Coronary artery (tissue), 2 donors: ENCODE measurements around the gene KAZN.
"Not testable (repeated sequence)": the region's sequence is repeated elsewhere in the genome, so short reads cannot be mapped to it uniquely, and the experiment has no call there.

Experiments used
- DNase-seq: peaks from one replicate; pipeline ENCODE4 v3.0.0-alpha.2; 2017; ENCODE audit warnings: low spot score
- H3K27ac ChIP-seq, 2 donors: fragments of 200-600 bp; sonication (generic); one replicate each; pipeline ENCODE4 v1.5.1; 2016 to 2019
- H3K4me3 ChIP-seq: fragments of 200-600 bp; sonication (generic); 2 replicates; pipeline ENCODE4 v1.5.1; 2016; ENCODE audit warnings: mild to moderate bottlenecking, moderate library complexity
- TF ChIP-seq, protein P1 (sequence below): fragments of 200-600 bp; sonication (generic); IDR thresholded peaks from one replicate; pipeline ENCODE4 v1.5.1; 2019; ENCODE audit warnings: antibody characterized with exemption

The KAZN gene

DNA sequence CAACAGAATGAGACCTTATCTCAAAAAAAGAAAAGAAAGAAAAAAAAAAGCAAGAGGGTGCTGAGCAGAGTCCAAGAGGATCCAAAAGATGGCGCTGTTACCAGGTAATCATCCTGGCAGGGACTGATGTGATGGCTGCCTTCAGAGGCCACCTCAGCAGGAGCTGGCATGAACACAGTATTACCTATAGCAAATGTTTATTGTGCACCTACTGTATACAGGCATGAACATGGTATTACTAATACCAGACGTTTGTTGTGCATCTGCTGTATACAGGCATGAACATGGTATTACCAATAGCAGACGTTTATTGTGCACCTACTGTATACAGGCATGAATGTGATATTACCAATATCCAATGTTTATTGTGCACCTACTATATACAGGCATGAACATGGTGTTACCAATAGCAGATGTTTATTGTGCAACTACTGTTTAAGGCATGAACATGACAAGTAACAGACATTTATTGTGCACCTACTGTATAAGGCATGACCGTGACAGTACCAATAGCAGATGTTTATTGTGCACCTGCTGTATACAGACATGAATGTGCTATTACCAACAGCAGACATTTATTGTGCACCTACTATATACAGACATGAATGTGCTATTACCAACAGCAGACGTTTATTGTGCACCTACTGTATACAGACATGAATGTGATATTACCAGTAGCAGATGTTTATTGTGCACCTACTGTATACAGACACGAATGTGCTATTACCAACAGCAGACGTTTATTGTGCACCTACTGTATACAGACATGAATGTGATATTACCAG is 439.9 kb downstream of the KAZN start:
- TF ChIP-seq, protein P1, sequence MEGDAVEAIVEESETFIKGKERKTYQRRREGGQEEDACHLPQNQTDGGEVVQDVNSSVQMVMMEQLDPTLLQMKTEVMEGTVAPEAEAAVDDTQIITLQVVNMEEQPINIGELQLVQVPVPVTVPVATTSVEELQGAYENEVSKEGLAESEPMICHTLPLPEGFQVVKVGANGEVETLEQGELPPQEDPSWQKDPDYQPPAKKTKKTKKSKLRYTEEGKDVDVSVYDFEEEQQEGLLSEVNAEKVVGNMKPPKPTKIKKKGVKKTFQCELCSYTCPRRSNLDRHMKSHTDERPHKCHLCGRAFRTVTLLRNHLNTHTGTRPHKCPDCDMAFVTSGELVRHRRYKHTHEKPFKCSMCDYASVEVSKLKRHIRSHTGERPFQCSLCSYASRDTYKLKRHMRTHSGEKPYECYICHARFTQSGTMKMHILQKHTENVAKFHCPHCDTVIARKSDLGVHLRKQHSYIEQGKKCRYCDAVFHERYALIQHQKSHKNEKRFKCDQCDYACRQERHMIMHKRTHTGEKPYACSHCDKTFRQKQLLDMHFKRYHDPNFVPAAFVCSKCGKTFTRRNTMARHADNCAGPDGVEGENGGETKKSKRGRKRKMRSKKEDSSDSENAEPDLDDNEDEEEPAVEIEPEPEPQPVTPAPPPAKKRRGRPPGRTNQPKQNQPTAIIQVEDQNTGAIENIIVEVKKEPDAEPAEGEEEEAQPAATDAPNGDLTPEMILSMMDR = no peak
- H3K27ac ChIP-seq = no peak overlapping the region
- H3K4me3 ChIP-seq = no peak overlapping the region
- DNase-seq = no peak

DNA sequence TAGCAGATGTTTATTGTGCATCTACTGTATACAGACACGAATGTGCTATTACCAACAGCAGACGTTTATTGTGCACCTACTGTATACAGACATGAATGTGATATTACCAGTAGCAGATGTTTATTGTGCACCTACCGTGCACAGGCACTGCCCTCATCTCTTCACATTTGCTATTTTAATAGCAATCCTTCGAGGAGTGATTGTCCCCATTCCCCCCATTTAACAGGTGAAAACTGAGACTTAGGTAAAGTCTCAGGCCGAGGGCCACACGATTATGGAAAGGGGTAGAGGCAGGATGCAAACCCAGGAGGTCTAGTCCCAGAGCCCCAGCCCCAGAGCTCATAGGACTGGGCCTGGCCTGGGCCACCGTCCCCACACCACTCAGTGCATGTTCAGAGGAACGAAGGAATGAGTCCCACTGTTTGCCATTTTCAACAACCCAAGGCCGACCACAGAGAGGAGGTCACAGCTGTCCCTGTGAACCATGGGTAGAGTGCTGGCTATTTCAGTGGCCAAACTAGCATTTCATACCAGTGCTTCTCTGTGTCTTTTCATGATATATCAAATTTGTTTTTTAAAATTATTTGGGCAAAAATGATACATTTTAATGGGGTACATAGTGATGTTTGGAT is 440.6 kb downstream of the KAZN start:
- DNase-seq = no peak
- TF ChIP-seq, protein P1 = no peak
- Histone ChIP-seq H3K4me3 (no peak overlapping the region), H3K27ac (no peak overlapping the region)

DNA sequence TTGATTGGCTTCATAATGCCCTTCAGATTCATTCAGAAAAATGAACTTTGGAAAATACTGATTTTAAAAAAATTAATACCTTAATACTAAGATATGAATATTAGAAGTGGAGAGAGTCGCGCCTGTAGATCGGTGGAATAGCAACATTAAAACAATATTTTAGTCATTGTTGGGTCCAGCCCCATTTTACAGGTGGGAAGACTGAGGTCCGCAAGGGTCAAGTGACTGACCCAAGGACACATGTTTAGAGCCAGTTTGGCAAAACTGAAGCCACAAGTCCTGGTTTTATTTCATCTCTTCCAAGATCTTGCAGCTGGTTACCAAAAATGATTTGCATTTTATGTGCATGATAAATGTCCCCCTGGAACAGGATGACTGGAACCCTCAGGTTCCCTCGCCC is 441.4 kb downstream of the KAZN start:
- no peak for DNase-seq
- H3K27ac ChIP-seq = no peak overlapping the region
- TF ChIP-seq, protein P1 = no peak
- H3K4me3 ChIP-seq = no peak overlapping the region

DNA sequence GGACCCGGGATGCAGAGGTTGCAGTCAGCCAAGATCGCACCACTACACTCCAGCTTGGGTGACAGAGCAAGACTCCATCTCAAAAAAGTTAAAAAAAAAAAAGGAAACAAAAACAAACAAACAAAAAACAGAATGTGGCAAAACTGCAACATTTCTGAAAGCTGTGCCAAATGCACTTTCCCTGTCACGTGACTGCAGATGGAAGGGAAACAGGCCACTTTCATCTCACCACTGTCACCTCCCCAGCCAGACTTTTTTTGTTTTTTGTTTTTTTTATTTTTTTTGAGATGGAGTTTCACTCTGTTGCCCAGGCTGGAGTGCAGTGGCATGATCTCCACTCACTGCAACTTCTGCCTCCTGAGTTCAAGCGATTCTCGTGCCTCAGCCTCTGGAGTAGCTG is 442.2 kb downstream of the KAZN start:
- H3K4me3 ChIP-seq, DNase-seq, H3K27ac ChIP-seq: not testable (repeated sequence)

DNA sequence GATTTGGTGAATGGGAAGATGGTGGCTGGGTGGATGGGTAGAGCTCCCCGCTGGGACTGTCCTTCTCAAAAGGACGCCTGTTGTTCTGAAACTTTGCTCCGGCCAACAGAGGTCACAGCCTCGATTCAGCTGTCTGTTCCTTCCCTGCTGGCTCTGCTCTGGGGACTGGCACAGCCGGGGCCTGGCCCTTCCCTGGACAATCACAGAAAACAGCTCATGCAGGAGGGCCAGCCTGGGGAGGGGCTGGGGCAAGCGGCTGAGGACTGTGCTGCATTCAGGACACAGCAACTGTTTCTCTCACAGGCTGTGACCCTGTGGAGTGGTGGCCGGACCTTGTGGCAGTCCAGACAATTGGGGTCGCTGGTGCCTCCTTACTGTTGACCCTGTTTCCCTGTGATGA is 444.4 kb downstream of the KAZN start:
- Histone ChIP-seq H3K27ac (no peak overlapping the region), H3K4me3 (no peak overlapping the region)
- DNase-seq = no peak
- TF ChIP-seq, protein P1 = no peak

DNA sequence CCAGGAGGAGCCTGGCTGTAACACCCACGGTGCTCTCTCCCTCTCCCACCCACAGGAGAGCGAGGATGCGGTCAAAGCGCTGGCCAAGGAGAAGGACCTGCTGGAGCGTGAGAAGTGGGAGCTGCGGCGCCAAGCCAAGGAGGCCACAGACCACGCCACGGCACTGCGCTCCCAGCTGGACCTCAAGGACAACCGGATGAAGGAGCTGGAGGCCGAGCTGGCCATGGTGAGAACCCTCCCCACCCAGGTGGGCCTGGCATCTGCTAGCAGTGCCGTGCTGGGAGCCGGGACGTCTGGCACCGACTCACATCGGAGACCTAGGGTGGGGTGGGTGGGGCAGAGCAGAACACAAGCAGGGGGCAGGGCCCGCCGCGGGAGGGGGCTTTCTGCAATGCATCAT is 445.4 kb downstream of the KAZN start:
- Histone ChIP-seq H3K27ac (no peak overlapping the region), H3K4me3 (no peak overlapping the region)
- TF ChIP-seq, protein P1 = no peak
- DNase-seq = no peak

DNA sequence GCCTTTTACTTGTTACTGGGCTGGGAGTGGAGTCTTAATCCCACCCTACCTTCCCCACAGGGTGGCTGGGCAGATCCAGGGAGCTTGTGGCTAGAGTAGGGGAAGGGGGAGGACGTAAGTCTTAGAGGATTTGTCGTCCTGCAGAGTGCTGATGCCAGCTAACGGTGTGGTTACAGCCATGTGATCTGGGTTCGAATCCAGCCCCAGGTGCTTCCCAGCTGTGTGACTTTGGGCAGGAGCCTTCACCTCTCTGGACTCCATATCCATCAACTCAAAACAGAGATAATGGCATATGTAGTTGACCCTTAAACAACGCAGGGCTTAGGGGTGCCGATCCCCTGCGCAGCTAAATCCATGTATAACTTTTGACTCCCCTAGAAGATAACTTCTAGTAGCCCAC is 446.6 kb downstream of the KAZN start:
- TF ChIP-seq, protein P1 = no peak
- no peak overlapping the region for H3K27ac ChIP-seq
- DNase-seq = no peak

More for the DNA sequence above, 446.6 kb downstream of the KAZN start:
- H3K4me3 ChIP-seq = no peak overlapping the region
